Measurements from ENCODE around the gene LRGUK. TPM values are rescaled to one million over a fixed set of nuclear protein-coding genes. Genes with fewer than 3 reads are reported as not detected.

The LRGUK gene
- total and polyA plus RNA-seq, 12 donors: 0.15 to 0.47 (median 0.22) TPM; not detected in 5

DNA sequence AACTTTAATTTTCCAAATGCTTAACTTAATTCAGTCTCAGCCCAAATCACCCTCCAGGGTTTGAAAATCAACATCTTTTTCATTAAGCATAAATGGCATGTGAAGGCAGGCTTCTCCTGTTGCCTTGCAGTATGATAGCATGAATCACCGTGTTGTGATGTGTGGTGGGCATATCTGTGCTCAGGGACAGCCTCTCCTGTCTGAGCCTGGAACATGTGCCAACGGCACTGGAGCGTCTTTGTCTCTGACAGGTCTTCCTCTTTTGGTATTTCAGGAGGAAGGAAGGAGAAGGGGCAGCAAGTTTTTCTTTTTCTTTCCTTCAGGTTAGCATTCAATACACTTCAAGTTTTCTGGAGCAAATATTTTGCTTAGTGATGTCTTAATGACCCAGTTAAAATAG, 57.6 kb downstream of the LRGUK start:
- ATAC-seq: no peak

DNA sequence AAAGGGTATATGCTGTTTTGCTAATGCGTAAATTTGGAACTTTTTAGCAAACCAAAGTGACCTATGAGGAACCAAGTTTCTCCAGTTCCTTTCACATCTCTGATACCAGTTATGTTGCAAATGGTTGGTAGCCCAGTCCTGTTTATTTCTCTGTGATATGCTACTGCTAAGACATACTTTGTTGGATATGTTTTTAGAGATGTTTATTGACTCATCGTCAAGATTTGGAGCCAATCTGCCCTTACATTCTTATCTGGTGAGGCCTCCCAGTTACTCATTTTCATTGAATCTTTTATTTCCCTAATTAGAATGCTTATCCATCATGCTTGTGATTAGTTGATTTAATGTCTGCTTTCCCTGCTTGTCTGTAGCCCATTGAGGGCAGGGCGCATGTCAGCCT, 58.9 kb downstream of the LRGUK start:
- WGBS, 2 donors: 59 to 64% methylated on average over 3 of the region's 3 CpGs
- Histone ChIP-seq H3K27me3 (peaks cover 0 to 8% (median 0%) of the 10 kb centered on the region in 7 donors), H3K27ac (no peak overlapping the region), H3K4me3 (no peak overlapping the region), H3K9me3 (no peaks in the 10 kb centered on the region), H3K4me1 (no peaks in the 10 kb centered on the region), H3K36me3 (no peaks in the 10 kb centered on the region)
- TF ChIP-seq, protein P1, sequence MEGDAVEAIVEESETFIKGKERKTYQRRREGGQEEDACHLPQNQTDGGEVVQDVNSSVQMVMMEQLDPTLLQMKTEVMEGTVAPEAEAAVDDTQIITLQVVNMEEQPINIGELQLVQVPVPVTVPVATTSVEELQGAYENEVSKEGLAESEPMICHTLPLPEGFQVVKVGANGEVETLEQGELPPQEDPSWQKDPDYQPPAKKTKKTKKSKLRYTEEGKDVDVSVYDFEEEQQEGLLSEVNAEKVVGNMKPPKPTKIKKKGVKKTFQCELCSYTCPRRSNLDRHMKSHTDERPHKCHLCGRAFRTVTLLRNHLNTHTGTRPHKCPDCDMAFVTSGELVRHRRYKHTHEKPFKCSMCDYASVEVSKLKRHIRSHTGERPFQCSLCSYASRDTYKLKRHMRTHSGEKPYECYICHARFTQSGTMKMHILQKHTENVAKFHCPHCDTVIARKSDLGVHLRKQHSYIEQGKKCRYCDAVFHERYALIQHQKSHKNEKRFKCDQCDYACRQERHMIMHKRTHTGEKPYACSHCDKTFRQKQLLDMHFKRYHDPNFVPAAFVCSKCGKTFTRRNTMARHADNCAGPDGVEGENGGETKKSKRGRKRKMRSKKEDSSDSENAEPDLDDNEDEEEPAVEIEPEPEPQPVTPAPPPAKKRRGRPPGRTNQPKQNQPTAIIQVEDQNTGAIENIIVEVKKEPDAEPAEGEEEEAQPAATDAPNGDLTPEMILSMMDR (IDR thresholded peaks at IDR 0.05): no peak
- DNase-seq: no peak
- no peak for ATAC-seq
- intact Hi-C loops (cut with DNase I): no loop called here

More for the DNA sequence above, 57.6 kb downstream of the LRGUK start:
- 44 to 59% methylated on average over 3 of the region's 3 CpGs for WGBS, 2 donors
- intact Hi-C loops (cut with DNase I): no loop called here
- TF ChIP-seq, protein P1 (IDR thresholded peaks at IDR 0.05): no peak
- H3K4me3 ChIP-seq: no peak overlapping the region
- H3K27me3 ChIP-seq: peaks cover 0 to 8% (median 0%) of the 10 kb centered on the region in 7 donors
- no peaks in the 10 kb centered on the region for H3K36me3 ChIP-seq
- H3K9me3 ChIP-seq: no peaks in the 10 kb centered on the region
- no peak overlapping the region for H3K27ac ChIP-seq
- H3K4me1 ChIP-seq: no peaks in the 10 kb centered on the region
- no peak for DNase-seq

DNA sequence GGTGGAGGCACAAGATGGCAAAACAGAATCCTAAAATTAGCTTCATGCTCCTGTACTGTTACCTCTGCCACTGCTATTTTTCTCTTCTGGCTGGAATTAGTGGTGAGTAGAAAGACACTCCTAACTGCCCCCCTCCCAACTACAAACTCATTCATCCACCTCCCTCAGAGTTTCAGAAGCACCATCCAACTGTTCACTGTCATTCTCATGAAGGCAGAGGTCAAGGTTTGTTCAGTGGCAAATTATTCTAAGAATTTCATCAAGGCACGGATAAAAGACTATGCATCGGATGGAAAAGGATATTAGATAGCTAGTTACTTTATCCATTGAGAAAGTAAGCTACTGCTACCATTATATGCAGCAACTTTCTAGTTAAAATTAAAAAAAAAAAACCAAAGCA, 59.7 kb downstream of the LRGUK start:
- no peaks in the 10 kb centered on the region for H3K9me3 ChIP-seq
- H3K36me3 ChIP-seq: no peaks in the 10 kb centered on the region
- TF ChIP-seq, protein P1 (IDR thresholded peaks at IDR 0.05): no peak
- WGBS, 2 donors: 65 to 68% methylated on average over 2 of the region's 2 CpGs
- DNase-seq (no peak), ATAC-seq (no peak)
- intact Hi-C loops (cut with DNase I): no loop called here
- H3K27me3 ChIP-seq: peaks cover 0 to 8% (median 0%) of the 10 kb centered on the region in 7 donors
- no peaks in the 10 kb centered on the region for H3K4me1 ChIP-seq
- no peak overlapping the region for H3K4me3 ChIP-seq
- no peak overlapping the region for H3K27ac ChIP-seq

DNA sequence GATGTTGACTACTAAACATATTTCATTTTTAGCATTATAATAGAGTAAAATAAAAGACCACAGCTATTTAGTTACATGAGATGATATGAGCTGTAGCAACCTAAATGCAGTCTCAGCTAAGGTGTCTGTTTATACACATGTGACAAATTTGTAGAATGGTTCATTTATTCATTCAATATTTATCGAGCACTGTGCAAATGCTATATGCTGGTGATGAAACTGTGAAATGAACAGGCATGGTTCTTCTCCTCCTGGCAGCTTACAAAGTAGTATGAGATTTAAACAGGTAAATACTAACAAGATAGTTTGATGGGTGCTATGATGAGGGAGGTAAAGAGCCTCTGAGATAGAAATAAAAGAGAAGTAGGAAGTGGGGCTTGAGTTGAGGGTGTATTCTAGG, 60.8 kb downstream of the LRGUK start:
- ATAC-seq (no peak), DNase-seq (no peak)
- no peak overlapping the region for H3K4me3 ChIP-seq
- intact Hi-C loops (cut with DNase I): no loop called here
- no peaks in the 10 kb centered on the region for H3K36me3 ChIP-seq
- peaks cover 0 to 8% (median 0%) of the 10 kb centered on the region in 7 donors for H3K27me3 ChIP-seq
- WGBS, 2 donors: 94 to 96% methylated on average over 1 of the region's 1 CpG
- H3K9me3 ChIP-seq: no peaks in the 10 kb centered on the region
- no peak overlapping the region for H3K27ac ChIP-seq
- TF ChIP-seq, protein P1 (IDR thresholded peaks at IDR 0.05): no peak
- H3K4me1 ChIP-seq: no peaks in the 10 kb centered on the region
